Eye (tissue), 1 donor: Measurements from ENCODE around the gene GSG1L.
"Not testable (repeated sequence)": the region's sequence is repeated elsewhere in the genome, so short reads cannot be mapped to it uniquely, and the experiment has no call there.

ENCODE experiments used
- DNase-seq: peaks from one replicate; pipeline ENCODE4 v3.0.0-alpha.2; 2015

Gene GSG1L

DNA sequence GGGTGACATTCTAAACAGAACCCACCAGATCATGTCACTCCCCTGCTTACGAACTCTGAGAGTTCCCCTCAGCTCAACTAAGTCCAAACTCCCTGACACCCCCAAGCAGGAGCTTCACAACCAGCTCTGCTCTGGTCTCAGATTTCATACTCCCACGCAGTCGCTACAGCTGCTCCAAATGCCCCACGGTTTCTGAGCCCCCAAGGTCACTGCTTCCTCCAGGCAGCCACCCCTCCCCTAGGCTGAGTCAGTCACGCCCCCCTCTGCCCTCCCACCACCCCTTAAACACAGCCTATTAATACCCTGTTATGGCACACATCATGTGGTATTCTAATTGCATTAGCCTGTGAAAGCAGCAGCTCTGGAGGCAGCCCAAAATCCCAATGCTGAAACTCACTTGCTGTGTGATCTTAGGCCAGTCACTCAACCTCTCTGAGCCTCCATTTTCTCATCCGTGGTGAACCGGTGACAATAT, 51.5 kb downstream of the GSG1L start:
- peak; percentile 54 for DNase-seq

DNA sequence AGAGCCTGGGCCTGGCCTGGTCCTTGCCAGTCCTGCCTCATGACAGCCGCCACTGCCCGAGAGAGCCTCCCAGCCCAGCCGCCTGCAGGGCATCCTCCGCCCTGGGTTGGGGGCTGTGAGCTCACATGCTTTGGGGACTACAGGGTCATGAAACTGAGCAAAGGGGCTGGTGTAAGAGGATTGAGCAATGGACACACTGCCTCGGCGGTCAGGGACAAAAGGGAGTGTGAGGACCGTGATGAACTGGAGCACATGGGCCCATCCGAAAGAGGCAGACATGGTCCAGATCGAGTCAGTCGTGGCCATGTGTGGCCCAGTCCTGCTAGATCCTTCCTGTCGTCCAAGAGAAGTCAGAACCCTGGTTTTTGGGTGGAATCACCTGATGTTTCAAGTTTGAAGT, 52.3 kb downstream of the GSG1L start:
- DNase-seq = no peak

DNA sequence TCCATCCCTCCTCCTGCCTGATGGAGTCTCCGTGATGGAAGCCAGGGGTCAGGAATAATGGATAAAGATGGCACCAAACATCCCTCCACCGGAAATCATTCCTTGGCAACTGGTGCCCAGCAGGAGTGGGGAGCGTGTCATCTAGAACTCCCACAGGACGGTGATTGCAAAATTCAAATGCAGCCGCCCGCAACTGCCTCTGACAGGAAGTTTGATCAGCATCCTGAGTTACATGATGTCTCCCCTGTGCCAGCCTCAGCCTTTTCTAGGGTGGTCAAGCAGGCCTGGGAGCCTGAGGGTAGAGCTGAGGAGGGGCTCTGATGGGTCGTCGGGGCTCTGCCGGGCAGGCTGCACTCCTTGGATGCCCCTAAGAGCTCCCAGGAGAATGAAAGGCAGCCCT, 52.8 kb downstream of the GSG1L start:
- DNase-seq = no peak

DNA sequence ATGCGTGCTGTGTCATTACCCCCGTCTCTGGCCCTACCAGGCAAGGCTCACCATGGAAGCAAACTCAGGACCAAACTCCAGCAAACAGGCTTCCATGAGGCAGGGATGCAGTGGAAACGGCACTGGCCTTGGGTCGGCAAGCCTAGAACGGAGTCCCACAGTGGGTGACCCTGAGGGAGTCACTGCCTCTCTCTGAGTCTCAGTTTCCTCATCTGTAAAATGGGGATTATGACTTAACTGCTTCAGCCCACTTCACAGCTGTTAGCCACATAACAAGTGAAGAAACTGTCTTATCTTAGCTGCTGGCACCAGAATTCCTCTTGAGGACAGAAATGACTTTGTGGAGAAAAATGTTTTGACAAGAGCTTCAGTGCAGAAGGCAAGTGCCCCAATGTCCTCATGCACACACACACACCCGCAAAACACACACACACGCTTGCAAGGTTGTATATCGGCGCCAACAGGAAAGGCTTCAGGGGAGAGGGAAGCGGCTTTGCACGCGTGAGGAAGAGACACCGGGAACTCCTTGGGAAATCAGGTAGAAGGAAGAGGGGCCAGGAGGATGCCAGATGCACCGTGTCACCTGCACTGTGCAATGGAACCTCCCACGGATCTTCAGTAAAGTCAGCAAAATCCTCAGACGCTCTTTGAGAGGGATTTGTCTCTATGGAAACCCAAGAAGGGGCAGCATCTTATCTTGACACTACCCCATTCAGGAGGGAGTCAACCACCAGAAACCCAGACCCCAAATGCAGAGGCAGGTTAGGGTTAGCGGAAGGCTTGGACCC, 53.7 kb downstream of the GSG1L start:
- DNase-seq = no peak

DNA sequence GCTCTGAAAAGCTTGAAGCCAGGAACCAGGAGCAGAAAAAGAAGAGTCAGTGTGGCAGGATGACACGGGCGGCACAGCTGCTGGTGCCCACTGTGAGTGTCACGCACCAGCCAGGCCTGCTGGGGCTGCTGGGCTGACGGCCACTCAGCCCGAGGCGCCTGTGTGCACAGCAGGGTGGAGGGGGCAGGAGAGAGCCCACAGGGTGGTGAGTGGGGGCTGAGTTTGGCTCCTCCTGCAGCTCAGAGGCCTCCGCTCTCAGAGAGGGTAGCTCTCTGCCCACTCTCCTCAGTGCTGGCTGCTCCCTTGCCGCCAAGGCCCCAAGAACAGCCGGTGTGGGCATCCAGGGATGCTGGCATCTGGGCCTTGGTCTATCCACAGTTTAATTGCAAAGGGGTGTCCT, 59.6 kb downstream of the GSG1L start:
- DNase-seq = no peak

DNA sequence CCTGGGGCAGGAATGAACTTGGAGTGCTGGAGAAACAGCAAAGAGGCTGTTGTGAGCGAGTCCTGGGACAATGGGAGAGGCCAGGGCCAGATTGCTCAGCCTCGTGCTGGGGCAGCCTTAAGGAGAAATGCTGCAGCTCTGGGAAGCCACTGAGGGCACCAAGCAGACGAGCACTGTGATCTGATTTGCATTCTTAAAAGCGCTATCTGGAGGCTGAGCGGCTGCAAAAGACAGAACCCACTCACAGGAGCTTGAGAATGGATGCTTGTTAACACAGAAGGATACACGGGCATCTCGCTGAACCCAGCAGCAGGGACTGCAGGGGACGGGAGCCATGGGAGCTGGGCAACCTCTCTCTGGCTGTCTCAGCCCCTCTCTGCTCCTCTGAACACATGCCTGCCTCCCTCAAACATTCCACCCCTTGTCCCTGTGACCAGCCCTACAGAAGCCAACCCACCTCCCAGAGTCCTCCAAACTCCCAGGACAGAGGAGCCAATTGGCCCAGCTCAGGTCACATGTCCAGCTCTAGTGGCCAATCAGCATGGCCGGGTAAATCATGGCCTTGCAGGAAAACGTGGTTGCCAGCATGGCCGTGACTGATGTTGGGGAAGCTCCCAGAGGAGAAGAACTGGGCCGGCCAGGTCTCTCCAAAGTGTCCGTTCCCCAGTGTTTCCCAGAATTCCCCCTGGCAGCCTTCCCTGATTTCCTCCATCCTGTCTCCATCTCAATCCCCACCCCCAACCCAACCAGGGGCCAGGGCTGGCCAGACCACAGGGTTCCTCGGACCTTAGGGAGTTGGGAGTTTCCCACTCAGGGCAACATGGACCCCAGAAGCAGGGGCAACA, 60.3 kb downstream of the GSG1L start:
- DNase-seq = no peak

DNA sequence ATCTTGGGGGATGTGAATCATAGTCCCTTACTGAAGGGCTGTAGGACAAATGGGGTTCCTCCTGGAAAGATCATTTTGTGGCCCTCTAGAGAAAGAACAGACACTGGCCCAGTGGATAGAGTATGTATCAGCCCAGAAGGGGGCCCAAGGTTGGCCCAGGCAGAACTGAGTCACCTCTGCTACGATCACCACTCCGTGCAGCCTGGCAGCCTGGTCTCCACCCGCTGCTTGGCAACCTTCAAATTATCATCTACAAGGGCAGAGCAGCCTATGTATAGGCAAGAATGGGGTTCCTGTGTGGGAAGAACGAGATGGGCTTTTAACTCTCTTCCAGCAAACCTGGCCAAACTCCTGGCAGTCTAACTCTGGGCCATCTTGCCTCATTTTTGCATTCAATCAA, 61.9 kb downstream of the GSG1L start:
- no peak for DNase-seq

DNA sequence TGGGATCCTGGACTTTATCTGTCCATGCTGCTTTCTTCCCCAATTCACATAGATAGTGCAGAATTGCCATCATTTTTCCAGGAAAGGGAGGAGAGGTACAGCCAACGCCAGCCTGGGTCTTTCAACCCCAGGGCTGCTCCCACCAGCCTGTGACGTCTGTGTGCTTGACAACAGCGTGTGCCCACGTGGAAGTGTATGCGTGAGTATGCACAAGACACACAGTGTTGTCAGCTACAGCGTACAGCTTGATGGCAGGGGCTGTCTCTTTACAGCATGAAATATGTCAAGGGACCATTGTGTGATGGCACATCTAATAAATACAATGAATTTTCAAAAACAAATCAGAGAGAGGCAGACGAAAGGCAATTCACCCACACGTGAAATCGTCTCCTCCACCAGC, 62.3 kb downstream of the GSG1L start:
- DNase-seq = no peak

DNA sequence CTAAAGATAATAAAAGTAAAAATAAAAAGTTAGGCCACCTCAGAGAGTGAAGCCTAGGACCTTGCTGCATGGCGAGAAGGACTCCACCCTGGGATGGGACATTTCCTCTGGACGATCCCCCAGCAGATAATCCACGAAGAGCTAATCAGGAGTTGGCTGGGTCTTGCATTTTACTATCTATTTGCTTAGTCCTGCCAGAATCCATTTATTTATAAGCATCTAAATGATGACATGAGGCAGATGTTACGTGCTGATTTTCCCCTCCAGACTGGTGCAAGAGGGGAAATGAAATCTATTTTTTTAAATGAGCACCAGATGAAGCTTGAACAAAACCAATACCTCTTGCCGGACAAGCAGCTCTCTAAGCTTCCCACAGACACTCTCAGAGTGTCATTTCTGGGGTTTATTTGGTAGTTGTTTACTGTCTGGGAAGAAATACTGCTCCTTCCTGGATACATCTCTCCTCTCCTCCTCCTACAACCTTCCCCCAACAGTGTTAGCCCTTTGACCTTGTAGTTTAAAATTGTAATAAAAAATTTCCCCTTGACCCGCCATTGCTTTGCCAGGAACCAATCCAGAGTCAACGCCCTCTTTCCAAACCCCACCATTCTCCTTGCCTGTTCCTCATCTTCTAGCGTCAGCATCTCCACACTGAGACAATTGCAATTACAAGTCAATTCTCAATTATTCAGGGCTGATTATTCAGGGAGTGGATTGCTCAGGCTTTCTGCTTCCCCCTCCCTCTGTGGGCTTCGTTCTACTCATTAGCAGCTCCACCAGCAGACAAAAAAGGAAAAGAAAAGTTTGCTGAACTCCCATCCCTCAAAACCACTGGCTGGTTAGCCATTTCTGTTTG, 63.0 kb downstream of the GSG1L start:
- DNase-seq = no peak

DNA sequence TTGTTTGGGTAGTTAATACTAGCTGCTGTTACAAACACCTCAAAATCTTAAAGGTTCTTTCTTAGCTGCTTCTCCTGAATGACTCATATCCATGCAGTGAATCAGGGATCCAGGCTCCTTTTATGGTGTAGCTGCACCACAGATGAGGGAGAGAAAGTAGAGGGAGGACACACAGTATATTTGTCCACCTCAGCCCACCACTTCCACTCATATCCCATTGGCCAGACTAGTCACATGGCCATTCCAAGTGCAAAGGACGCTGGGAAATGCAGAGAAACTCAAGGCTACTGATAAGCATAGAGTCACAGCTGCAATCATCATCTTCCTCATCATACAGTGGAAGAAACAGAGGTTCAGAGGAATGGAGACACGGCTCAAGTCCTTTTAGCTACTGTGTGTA, 63.8 kb downstream of the GSG1L start:
- DNase-seq = no peak

DNA sequence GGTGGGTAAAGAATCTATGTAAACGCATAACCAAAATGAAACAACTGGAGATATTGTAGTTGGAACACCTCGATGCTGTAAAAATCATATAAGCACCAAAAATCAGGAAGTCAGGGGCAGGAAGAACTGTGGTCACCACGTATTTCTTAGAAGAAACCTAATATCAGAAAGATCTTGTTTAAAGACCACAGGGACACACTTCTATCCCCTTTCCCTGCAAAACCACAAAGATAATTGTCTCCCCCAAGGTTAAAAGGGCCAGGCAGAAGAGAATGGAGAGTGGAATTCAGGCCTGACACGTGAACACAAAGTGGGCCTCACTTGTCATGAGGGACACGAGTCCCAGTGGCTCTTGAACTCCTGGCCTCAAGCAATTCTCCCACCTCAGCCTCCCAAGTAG, 68.1 kb downstream of the GSG1L start:
- DNase-seq = no peak

DNA sequence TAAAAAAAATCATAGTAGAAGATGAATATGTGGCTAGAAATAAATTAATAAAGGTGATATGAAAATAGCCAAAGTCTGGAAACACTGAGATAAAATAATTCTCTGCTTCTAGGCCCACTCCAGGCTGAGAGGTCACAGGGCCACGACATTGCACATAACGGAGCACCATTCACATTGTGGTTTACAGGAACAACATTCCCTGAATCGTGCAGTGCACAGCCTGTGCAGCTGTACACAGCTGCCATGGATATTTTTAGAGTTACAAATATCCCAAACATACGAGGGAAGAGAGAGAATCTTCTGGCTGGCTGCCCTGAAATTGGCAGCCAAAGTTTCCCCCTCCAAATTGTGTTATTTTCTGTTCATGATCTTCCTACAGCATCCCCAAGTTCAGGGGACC, 68.8 kb downstream of the GSG1L start:
- no peak for DNase-seq

DNA sequence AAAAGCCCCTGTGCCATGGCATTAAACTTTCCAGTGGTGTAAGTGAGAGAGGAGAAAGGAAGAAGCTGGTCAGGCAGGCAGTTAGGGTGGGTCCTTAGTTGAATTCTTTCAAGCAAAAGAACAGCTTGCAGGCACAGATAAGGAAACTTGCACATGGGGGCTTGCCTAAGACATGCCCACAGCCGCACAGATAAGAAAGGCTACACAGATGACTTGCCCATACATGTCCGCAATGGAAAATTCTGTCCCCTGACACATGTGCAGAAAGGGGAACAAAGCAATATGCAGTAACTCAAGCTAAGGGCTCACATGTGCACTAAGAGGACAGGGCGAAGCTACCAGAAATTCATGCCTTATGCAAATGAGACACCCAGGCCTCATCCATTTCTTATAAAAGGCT, 69.9 kb downstream of the GSG1L start:
- DNase-seq = no peak

DNA sequence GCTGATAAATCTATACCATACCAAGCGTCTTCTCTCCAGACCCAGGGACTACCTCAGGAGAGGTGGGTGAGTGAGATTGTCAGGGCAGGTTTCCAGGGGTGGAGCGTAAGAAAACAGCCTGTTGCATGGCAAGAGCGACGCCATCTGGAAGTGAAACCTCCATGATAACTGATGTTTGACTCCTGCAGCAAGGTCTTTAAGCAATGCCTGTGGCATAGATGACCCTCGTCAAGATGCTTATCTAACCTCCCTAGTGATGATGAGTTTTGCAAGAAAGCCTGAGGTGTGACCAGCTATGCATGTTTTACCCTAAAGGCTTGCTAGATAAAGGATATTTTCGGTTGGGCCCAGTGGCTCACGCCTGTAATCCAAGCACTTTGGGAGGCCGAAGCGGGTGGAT, 71.6 kb downstream of the GSG1L start:
- no peak for DNase-seq

DNA sequence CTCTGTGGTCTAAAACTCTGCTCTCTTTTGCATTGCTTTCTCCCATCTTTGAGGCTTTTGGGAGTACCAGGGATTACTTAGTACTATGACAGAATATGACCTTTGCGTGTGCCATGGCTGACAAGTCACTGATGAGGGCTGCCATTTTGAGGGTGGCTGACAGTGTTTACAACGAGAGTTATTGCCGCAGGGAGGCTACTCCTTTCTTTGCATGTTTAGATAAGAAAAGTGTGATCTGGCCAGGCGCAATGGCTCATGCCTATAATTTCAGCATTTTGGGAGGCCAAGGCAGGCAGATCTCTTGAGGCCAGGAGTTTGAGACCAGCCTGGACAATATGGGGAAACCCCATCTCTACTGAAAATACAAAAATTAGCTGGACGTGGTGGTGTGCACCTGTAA, 77.5 kb downstream of the GSG1L start:
- DNase-seq = no peak

DNA sequence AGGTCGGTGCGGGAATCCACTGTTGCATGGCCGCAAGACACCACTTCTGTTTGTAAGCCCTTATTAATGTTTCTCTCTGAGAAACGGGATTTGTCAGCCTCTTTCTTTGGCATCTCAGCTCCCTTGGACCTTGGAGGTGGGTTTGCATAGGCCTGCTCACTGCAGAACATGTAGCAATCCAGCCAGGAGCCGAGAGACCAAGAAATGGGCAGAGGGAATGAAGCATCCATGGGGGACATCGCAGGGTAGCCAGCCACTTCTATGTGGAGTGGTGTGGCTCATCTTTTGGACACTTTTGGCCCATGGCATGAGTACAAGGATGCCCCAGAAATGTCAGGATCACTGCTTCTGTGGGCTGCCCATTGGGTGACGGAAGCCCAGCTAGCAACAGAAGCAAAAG, 79.4 kb downstream of the GSG1L start:
- DNase-seq = no peak

DNA sequence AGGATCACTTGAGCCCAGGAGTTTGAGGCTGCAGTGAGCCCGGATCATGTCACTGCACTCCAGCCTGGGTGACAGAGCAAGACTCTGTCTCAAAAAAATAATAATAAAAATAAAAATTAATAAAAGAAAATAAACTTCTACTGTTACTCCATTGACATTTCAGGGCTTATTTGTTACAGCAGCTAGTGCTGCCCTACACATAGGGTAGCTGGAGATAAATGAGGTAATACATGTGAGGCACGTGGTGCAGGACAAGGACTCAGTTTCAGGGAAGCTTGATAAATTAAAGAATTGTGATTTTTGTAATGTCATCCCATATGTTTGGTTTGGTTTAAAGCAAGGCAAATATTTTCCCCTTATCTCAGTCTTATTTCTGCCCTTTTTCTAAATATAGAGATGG, 80.3 kb downstream of the GSG1L start:
- DNase-seq = no peak

DNA sequence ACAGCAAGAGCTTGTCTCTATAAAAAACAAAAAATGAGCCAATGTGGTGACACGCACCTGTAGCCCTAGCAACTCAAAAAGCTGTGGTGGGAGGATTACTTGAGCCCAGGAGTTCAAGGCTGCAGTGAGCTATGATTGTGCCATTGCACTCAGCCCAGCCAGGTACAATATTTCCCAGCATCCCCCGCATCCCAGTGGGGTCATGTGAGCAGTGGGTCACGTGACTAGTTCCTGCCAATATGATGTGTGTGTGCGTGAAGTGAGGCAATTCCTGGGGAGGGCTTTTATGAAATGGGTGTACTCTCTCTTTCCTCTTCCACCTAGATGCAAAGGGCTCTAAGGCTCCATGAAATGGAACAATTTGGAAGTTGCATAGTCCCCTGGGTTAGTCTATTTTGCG, 81.3 kb downstream of the GSG1L start:
- no peak for DNase-seq

DNA sequence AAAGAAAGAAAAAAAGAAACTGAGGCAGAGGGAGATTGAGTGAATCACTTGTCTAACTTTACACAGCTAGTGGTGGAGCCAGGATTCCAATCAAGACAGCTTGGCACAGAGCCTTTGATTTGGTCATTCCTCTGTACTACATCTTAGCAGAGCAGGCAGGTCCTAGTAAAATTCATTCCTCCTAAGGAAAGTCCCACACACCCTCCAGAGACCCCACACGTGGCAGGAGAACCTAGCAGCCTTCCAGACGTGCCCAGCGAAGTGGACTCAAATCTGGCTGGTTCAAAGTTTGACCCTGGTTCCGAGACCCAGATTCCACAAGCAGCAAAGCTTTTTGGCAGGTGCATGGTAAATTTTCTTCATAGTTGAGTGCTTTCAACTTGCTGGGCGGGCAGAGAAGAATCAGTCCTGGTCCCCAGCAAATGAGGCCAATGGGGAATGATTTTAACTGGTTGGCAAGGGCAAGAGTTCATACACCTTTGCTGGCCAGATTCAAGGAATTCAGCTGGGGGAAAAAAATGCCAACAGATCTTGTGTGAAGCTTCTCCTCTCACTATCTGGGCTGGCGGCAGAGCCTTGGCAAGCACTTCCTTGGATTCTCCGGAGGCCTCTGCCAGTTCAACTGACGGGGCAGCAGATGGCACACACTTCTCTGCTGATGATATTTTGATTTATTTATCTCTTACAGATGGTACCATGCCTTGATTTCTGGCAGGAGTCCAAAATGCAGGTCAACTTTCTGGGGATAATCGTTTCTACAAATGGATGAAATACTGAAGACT, 82.4 kb downstream of the GSG1L start:
- DNase-seq = no peak

DNA sequence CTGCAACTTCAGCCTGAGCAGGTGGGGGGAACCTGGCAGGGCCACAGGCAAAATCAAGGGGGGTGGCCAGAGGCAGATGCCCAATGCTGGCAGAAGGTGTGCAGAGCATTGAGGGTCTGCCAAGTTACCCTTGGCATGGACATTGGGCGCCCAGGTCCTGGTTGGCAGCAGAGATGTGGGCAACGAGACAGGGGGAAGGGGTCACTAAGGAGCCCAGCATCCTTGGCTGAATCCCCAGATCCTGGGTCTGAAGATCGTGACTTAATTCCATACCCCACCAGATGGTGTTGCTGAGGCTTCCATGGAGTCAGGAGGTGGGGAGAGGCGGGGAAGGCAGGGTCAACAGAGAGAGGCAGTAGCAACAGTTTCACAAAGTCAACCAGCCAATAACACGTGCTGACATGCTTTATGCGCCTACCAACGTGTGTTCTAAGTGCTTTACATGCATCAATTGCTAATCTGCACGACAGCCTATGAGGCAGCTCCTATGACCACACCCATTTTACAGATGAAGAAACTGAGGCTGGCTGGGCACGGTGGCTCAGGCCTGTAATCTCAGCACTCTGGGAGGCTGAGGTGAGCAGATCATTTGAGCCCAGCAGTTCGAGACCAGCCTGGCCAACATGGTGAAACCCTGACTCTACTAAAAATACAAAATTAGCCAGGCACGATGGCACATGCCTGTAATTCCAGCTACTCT, 83.3 kb downstream of the GSG1L start:
- no peak for DNase-seq

DNA sequence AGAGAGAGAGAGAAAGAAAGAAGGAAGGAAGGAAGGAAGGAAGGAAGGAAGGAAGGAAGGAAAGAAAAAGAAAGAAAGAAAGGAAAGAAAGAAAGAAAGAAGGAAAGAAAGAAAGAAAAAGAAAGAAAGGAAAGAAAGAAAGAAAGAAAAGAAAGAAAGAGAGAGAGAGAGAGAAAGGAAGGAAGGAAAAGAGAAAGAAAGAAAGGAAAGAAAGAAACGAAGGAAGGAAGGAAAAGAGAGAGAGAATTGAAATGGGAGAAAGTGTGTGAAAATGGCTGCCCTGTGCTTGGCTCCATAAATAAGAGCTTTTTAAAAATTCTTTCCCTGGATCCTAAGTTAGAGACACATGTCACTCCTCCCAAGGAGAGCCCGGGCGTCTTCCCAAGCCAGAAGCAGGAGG, 83.8 kb downstream of the GSG1L start:
- not testable (repeated sequence) for DNase-seq

DNA sequence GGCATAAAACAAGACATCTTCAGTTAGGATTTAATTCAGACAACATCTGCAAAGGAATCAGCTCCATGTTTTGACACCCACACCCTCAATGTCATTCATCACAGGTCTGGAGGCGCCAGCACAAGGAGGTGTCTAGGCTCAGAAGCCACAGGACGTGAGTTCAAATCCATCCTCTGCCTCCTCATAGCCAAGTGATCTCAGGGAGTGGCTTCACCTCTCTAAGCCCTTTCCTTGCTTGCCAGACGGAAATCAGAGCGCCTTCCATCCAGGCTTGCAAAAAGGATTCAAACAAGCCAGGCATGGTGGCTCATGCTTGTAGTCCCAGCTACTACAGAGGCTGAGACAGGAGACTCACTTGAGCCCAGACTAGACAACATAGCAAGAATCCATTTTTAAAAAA, 84.6 kb downstream of the GSG1L start:
- DNase-seq = no peak
